Measurements from ENCODE around the gene CDKN2B.

Gene CDKN2B

DNA sequence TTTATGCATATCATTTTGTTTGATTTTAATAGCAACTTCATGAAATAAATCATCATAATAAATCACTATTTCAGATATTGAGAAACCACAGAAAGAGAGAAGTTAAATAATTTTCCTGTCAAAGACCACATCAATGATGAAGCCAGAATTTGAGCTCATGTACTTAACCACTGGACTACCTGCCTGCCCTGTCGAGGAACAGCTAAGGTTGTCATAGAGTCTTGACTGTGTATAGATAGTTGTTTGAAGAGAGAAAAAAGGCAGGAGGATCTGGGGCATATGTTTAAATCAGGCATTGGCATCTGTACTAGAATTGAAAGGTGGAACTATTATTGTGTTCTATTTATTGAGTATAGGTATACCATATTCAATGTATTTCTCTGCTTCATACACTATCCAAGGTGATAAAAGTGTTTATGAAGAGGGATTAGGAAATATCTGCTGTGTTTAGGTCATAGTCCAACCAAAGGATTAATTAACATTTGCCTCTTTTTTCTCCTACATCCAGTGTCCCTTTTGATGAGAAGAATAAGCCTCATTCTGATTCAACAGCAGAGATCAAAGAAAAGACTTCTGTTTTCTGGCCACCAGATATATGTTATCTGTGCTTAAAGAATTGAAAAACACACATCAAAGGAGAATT, 37.3 kb upstream of the CDKN2B start:
- Histone ChIP-seq H3K4me1 (ENCODE audit: insufficient read depth, low read length) (no peaks in the 10 kb centered on the region), H3K36me3 (ENCODE audit: insufficient read depth, low read depth, low read length) (no peaks in the 10 kb centered on the region)

DNA sequence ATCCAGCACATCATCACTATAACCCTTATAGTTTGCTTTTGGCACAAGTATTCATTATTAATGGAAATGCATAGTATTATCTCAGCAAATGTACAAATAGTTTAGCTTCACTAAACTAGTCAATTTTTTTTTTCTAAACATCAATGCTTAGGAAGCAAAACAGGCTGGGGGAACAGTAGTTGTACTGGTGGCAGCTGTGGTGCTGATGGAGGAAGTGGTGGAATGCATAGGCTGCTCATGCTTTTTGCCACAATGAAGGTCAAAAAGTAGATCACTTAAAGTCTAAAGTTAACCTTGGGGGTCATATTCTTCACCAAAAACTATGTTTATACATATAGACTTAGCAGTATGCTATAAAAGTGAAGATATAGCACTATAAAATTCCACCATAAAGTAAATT, 36.3 kb upstream of the CDKN2B start:
- Histone ChIP-seq H3K9ac (ENCODE audit: low read depth, low read length) (no peak overlapping the region), H3K36me3 (ENCODE audit: insufficient read depth, low read depth, low read length) (no peaks in the 10 kb centered on the region), H3K4me3 (ENCODE audit: low read length) (no peak overlapping the region), H3K4me1 (ENCODE audit: insufficient read depth, low read length) (no peaks in the 10 kb centered on the region), H3K27ac (ENCODE audit: low read length) (no peak overlapping the region), H3K9me3 (ENCODE audit: insufficient read depth, low read depth, low read length) (no peaks in the 10 kb centered on the region), H3K27me3 (ENCODE audit: insufficient read depth, low read length) (no peaks in the 10 kb centered on the region)

More for the DNA sequence above, 37.3 kb upstream of the CDKN2B start:
- no peak overlapping the region for H3K4me3 ChIP-seq (ENCODE audit: low read length)
- H3K27ac ChIP-seq (ENCODE audit: low read length), result no peak overlapping the region
- H3K9me3 ChIP-seq (ENCODE audit: insufficient read depth, low read depth, low read length), result no peaks in the 10 kb centered on the region
- H3K27me3 ChIP-seq (ENCODE audit: insufficient read depth, low read length), result no peaks in the 10 kb centered on the region
- no peak overlapping the region for H3K9ac ChIP-seq (ENCODE audit: low read depth, low read length)

DNA sequence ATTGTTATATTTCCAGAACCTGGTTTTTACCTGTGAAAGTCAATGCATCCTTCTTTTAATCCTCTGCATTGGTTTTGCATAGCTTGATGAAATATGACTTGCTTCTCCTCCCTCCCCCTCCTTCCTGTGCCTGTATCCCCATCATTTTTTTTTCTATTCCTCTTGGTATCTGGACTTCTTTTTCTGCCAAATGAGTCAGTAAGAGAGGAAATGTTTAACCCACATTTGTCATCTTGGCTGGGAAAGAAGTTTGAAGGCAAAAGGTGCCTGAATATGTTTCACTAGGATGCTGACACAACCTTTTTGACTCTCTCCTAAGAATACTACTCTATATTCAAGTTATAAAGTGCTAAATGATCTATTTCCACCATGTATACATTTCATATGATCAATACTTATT, 35.5 kb upstream of the CDKN2B start:
- H3K4me3 ChIP-seq (ENCODE audit: low read length), result no peak overlapping the region
- no peak overlapping the region for H3K9ac ChIP-seq (ENCODE audit: low read depth, low read length)
- no peaks in the 10 kb centered on the region for H3K4me1 ChIP-seq (ENCODE audit: insufficient read depth, low read length)
- no peaks in the 10 kb centered on the region for H3K36me3 ChIP-seq (ENCODE audit: insufficient read depth, low read depth, low read length)
- H3K9me3 ChIP-seq (ENCODE audit: insufficient read depth, low read depth, low read length), result no peaks in the 10 kb centered on the region
- H3K27me3 ChIP-seq (ENCODE audit: insufficient read depth, low read length), result no peaks in the 10 kb centered on the region
- H3K27ac ChIP-seq (ENCODE audit: low read length), result no peak overlapping the region

DNA sequence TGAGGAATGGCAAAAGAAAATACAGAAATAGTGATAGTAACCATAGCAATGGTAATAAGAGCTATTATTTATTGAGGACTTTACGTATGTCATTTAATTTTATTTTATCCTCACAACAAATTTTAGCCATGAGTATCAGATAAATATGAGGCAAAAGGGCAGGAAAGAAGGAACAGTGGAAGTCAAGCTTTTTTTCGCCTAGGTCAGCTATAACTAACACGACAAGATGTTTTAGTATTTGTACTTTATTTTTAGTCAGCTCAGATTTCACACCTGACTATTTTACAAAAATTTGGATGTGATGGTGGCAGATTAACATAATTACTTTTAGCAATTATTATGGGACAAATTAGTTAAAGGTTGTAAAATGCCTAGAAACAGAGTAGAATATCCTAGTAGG, 34.8 kb upstream of the CDKN2B start:
- H3K9me3 ChIP-seq (ENCODE audit: insufficient read depth, low read depth, low read length), result no peaks in the 10 kb centered on the region
- H3K27ac ChIP-seq (ENCODE audit: low read length), result no peak overlapping the region
- no peaks in the 10 kb centered on the region for H3K36me3 ChIP-seq (ENCODE audit: insufficient read depth, low read depth, low read length)
- no peaks in the 10 kb centered on the region for H3K4me1 ChIP-seq (ENCODE audit: insufficient read depth, low read length)
- H3K27me3 ChIP-seq (ENCODE audit: insufficient read depth, low read length), result no peaks in the 10 kb centered on the region
- no peak overlapping the region for H3K9ac ChIP-seq (ENCODE audit: low read depth, low read length)
- no peak overlapping the region for H3K4me3 ChIP-seq (ENCODE audit: low read length)

DNA sequence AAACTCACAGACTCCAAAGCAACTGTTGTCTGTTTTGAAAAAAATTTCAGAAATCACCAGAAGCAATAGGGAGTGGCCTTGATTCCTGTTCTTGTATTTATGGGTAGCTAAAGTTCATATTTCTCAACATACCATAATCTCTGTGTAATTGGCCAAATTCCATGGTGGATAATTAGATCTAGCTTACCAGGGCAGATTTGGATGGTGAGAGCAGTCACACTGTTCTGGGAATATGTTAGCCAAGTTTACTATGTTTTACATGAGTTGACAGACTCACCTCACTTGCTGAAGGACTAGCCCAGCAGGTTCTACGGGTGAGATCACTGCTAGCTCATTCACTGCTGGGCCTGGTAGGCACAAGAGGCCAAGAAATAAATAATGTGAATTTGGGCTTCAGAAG, 32.7 kb upstream of the CDKN2B start:
- Histone ChIP-seq H3K27ac (ENCODE audit: low read length) (no peak overlapping the region), H3K9ac (ENCODE audit: low read depth, low read length) (no peak overlapping the region), H3K9me3 (ENCODE audit: insufficient read depth, low read depth, low read length) (no peaks in the 10 kb centered on the region), H3K27me3 (ENCODE audit: insufficient read depth, low read length) (no peaks in the 10 kb centered on the region), H3K36me3 (ENCODE audit: insufficient read depth, low read depth, low read length) (no peaks in the 10 kb centered on the region), H3K4me3 (ENCODE audit: low read length) (no peak overlapping the region), H3K4me1 (ENCODE audit: insufficient read depth, low read length) (no peaks in the 10 kb centered on the region)

DNA sequence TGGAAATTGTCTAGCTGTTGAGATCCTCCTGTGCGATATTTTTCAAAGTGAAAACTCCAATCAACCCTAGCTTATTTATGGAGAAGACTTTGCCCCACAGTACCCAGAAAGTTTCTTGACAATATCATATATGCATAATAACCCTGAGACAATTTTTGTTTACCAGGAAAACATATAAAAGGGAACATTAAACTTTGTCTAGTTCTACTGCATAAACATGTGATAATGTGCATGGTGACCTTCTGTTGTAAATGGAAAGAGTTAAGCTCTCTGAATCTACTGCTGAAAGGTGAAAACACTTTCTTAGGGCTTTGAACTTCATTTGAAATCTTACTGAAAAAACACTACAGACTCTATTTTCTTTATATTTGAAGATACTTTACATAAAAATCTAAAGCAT, 32.2 kb upstream of the CDKN2B start:
- H3K9me3 ChIP-seq (ENCODE audit: insufficient read depth, low read depth, low read length), result no peaks in the 10 kb centered on the region
- no peak overlapping the region for H3K9ac ChIP-seq (ENCODE audit: low read depth, low read length)
- H3K4me3 ChIP-seq (ENCODE audit: low read length), result no peak overlapping the region
- no peaks in the 10 kb centered on the region for H3K36me3 ChIP-seq (ENCODE audit: insufficient read depth, low read depth, low read length)
- H3K27ac ChIP-seq (ENCODE audit: low read length), result no peak overlapping the region
- H3K4me1 ChIP-seq (ENCODE audit: insufficient read depth, low read length), result no peaks in the 10 kb centered on the region
- no peaks in the 10 kb centered on the region for H3K27me3 ChIP-seq (ENCODE audit: insufficient read depth, low read length)

DNA sequence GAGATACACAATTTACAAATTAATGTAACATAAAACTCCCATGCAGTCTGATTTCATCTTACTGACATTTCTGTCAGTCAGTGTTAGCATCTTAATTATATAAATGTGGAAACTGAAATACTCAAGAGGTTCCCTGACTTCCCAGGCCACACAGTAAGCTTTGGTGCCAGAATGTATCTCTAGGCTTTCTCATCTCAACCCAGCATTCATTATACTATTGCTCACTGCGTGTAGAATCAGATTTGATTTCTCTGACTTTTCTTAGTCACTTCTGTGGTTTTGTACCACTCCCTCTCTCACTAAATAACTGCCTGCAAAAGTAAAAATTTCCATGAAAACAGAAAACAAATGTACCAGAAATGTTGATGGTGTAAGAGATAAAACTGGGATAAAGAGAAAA, 31.7 kb upstream of the CDKN2B start:
- Histone ChIP-seq H3K9me3 (ENCODE audit: insufficient read depth, low read depth, low read length) (no peaks in the 10 kb centered on the region), H3K27ac (ENCODE audit: low read length) (no peak overlapping the region), H3K36me3 (ENCODE audit: insufficient read depth, low read depth, low read length) (no peaks in the 10 kb centered on the region), H3K4me1 (ENCODE audit: insufficient read depth, low read length) (no peaks in the 10 kb centered on the region), H3K9ac (ENCODE audit: low read depth, low read length) (no peak overlapping the region), H3K4me3 (ENCODE audit: low read length) (no peak overlapping the region), H3K27me3 (ENCODE audit: insufficient read depth, low read length) (no peaks in the 10 kb centered on the region)

DNA sequence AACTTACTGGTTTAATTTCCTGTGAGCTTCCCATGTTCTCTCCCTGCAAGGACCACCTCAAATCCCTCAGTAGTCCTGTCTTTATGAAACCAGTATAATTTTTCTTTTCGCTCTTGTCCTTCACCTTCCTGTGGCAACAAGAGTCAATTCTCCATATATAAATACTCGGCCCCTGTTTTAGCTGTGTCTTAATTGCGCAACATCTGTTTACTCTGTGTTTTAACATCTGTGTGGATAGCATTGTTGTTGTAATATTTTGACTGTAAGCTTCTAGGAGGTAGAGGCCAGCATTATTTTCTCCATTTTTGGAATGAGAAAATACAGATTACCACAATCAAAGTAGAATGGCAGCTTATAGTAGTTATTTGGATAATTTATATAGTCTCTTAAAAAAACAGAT, 30.2 kb upstream of the CDKN2B start:
- no peaks in the 10 kb centered on the region for H3K36me3 ChIP-seq (ENCODE audit: insufficient read depth, low read depth, low read length)
- no peak overlapping the region for H3K27ac ChIP-seq (ENCODE audit: low read length)
- H3K9me3 ChIP-seq (ENCODE audit: insufficient read depth, low read depth, low read length), result no peaks in the 10 kb centered on the region
- H3K4me1 ChIP-seq (ENCODE audit: insufficient read depth, low read length), result no peaks in the 10 kb centered on the region
- H3K9ac ChIP-seq (ENCODE audit: low read depth, low read length), result no peak overlapping the region
- no peaks in the 10 kb centered on the region for H3K27me3 ChIP-seq (ENCODE audit: insufficient read depth, low read length)
- no peak overlapping the region for H3K4me3 ChIP-seq (ENCODE audit: low read length)

DNA sequence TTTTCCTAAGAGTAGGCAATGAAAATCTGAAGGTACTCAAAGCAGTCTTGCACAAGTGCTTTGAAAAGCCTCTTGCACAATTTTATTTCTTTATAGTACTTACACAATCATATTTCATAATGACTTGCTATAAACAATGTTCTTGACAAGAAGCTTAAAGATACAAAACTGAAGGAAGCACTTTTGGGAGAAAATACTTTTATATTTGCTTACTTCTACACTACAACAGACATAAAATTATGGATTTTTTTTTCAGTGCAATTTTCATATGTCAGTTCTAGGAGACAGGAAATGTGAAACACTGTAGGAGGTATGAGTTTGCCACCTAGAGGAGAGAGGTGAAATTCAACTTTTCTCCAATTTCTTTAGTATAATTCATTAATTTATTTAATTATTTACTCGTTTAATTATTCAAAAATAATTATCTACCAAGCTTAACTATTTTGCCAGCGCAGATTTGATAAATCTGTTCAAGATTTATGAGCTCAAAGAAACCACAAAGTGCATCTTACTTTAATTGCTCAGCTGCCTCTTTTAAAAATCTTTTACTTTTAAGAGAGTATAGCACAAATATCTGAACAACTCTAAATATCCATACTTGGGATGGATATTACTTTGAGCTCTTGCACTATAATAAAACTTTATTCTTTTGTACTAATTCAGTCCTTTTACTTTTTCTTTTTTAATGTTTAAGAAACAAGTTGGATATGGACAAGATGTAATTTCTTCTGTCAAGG, 29.0 kb upstream of the CDKN2B start:
- no peaks in the 10 kb centered on the region for H3K27me3 ChIP-seq (ENCODE audit: insufficient read depth, low read length)
- H3K4me1 ChIP-seq (ENCODE audit: insufficient read depth, low read length), result no peaks in the 10 kb centered on the region
- H3K27ac ChIP-seq (ENCODE audit: low read length), result no peak overlapping the region
- no peak overlapping the region for H3K4me3 ChIP-seq (ENCODE audit: low read length)
- no peak overlapping the region for H3K9ac ChIP-seq (ENCODE audit: low read depth, low read length)
- H3K36me3 ChIP-seq (ENCODE audit: insufficient read depth, low read depth, low read length), result no peaks in the 10 kb centered on the region
- no peaks in the 10 kb centered on the region for H3K9me3 ChIP-seq (ENCODE audit: insufficient read depth, low read depth, low read length)

DNA sequence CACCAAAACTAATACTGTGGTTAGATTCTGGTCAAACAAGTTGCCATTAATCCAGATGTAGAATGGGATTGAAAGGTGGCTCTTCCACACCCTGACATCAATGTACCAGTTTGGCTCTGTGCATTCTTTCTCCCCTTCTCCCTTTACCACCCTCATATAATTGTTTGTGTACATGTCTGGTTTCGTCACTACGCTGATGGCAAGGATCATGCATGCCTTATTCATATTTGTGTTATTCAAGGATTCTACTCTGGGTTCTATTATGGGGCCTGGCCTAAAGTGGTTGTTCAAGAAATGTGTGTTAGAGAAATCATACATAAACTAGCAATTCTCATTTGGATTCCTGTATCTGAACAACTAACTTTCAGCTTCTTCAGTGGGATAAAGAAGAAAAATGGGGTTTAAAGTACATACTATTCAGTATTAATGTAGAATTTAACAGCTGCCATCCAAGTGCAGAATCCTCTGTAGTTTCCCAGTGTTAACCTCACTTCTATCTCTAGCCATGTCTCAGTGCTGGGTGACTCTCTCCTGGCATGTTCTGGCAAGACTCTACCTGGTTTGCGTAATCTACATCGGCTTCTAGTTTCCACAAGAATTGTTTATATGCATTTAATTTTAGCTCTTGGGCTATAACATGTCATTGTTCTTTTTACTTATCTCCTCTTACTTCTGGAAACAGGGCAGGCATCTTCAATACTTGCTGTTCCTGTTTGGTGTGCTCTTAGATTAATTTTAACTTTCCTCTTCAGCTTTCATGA, 27.9 kb upstream of the CDKN2B start:
- H3K9ac ChIP-seq (ENCODE audit: low read depth, low read length), result no peak overlapping the region
- no peaks in the 10 kb centered on the region for H3K36me3 ChIP-seq (ENCODE audit: insufficient read depth, low read depth, low read length)
- no peaks in the 10 kb centered on the region for H3K4me1 ChIP-seq (ENCODE audit: insufficient read depth, low read length)
- H3K4me3 ChIP-seq (ENCODE audit: low read length), result no peak overlapping the region
- no peak overlapping the region for H3K27ac ChIP-seq (ENCODE audit: low read length)
- no peaks in the 10 kb centered on the region for H3K9me3 ChIP-seq (ENCODE audit: insufficient read depth, low read depth, low read length)
- no peaks in the 10 kb centered on the region for H3K27me3 ChIP-seq (ENCODE audit: insufficient read depth, low read length)

DNA sequence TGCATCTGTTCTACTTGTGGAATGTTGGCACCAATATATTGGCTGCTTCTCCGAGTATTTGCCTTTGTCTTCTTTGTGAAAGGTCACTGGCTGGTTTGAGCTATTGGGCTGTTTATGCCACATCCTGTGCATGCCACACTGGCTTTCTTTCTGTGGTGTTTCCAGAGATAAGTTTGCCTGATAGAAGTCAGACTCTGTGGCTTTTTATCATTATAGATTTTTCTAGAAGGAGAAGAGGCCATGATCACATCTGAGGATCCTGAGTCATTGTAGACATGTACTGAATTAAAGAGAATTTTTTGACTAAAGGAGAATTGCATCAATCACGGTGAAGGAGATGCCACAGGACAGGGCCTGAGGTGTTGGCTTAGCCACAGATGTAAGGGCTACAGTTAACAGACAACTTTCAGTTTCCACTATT, 26.5 kb upstream of the CDKN2B start:
- Histone ChIP-seq H3K9ac (ENCODE audit: low read depth, low read length) (no peak overlapping the region), H3K27me3 (ENCODE audit: insufficient read depth, low read length) (no peaks in the 10 kb centered on the region), H3K36me3 (ENCODE audit: insufficient read depth, low read depth, low read length) (no peaks in the 10 kb centered on the region), H3K4me3 (ENCODE audit: low read length) (no peak overlapping the region), H3K4me1 (ENCODE audit: insufficient read depth, low read length) (no peaks in the 10 kb centered on the region), H3K9me3 (ENCODE audit: insufficient read depth, low read depth, low read length) (no peaks in the 10 kb centered on the region), H3K27ac (ENCODE audit: low read length) (no peak overlapping the region)

All from iPS-20b (cell line).